ENCODE results near the gene MAP7.
"Not testable (repeated sequence)": the region's sequence is repeated elsewhere in the genome, so short reads cannot be mapped to it uniquely, and the experiment has no call there.

The MAP7 gene

GRCh38 chr6:136499370-136499769 lies 50.9 kb downstream of the MAP7 start:
- Histone ChIP-seq H3K36me3 (replicated peaks; ENCODE audit: insufficient read depth, low read length) (no peaks in the 10 kb centered on the region), H3K4me1 (ENCODE audit: low read length) (peaks cover 25% of the 10 kb centered on the region; the same call in 1 of the 2 replicates), H4K20me1 (ENCODE audit: insufficient read depth, low read length) (no peaks in the 10 kb centered on the region), H3K27ac (ENCODE audit: low read length) (no peak overlapping the region), H3K9me2 (replicated peaks; ENCODE audit: insufficient read depth, low read length) (no peaks in the 10 kb centered on the region), H3K9ac (ENCODE audit: low read length) (no peak overlapping the region), H3K4me2 (ENCODE audit: low read depth, low read length) (no peak overlapping the region), H3K79me2 (ENCODE audit: low read length) (no peaks in the 10 kb centered on the region; the same call in 1 of the 2 replicates), H3K4me3 (ENCODE audit: low read length) (no peak overlapping the region), H2AFZ (ENCODE audit: low read length) (no peak overlapping the region), H3K9me3 (replicated peaks; ENCODE audit: insufficient read depth, low read length) (no peaks in the 10 kb centered on the region), H3F3A (ENCODE audit: insufficient read depth, low read length) (no peaks in the 10 kb centered on the region), H3K27me3 (replicated peaks; ENCODE audit: insufficient read depth, low read length) (no peaks in the 10 kb centered on the region)
- DNase-seq = no peak
- TF ChIP-seq, protein P1, sequence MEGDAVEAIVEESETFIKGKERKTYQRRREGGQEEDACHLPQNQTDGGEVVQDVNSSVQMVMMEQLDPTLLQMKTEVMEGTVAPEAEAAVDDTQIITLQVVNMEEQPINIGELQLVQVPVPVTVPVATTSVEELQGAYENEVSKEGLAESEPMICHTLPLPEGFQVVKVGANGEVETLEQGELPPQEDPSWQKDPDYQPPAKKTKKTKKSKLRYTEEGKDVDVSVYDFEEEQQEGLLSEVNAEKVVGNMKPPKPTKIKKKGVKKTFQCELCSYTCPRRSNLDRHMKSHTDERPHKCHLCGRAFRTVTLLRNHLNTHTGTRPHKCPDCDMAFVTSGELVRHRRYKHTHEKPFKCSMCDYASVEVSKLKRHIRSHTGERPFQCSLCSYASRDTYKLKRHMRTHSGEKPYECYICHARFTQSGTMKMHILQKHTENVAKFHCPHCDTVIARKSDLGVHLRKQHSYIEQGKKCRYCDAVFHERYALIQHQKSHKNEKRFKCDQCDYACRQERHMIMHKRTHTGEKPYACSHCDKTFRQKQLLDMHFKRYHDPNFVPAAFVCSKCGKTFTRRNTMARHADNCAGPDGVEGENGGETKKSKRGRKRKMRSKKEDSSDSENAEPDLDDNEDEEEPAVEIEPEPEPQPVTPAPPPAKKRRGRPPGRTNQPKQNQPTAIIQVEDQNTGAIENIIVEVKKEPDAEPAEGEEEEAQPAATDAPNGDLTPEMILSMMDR (IDR thresholded peaks at IDR 0.05; ENCODE audit: low read length) = no peak
- TF ChIP-seq EZH2 (optimal IDR thresholded peaks at IDR 0.05; ENCODE audit: low read depth, low read length) (no peak), EZH2phosphoT487 (IDR thresholded peaks at IDR 0.05; ENCODE audit: low read length) (no peak)

DNA sequence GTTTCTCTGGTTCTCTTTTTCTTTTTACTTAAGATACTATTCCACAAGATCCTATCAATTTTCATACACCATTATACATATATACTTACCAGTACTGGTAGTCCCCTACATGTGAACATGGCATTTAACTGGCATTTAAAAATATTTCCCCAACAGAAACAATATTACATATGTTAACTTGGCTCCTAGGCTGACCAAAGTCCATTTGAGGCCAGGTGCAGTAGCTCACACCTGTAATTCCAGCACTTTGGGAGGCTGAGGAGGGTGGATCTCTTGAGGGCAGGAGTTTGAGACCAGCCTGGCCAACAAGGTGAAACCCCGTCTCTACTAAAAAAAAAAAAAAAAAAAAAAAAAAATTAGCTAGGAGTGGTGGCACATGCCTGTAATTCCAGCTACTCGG lies 53.8 kb downstream of the MAP7 start:
- not testable (repeated sequence) for H3K27ac ChIP-seq (ENCODE audit: low read length); H3K9me3 ChIP-seq (replicated peaks; ENCODE audit: insufficient read depth, low read length); H4K20me1 ChIP-seq (ENCODE audit: insufficient read depth, low read length); H3K79me2 ChIP-seq (ENCODE audit: low read length); H3K9ac ChIP-seq (ENCODE audit: low read length); H2AFZ ChIP-seq (ENCODE audit: low read length); H3K4me3 ChIP-seq (ENCODE audit: low read length); H3K36me3 ChIP-seq (replicated peaks; ENCODE audit: insufficient read depth, low read length); H3K4me2 ChIP-seq (ENCODE audit: low read depth, low read length); H3F3A ChIP-seq (ENCODE audit: insufficient read depth, low read length); H3K9me2 ChIP-seq (replicated peaks; ENCODE audit: insufficient read depth, low read length); DNase-seq; H3K27me3 ChIP-seq (replicated peaks; ENCODE audit: insufficient read depth, low read length)
- 0 out of 2 replicates have a peak, but pooled peaks cover 15% of the 10 kb centered on the region for H3K4me1 ChIP-seq (ENCODE audit: low read length)

GRCh38 chr6:136494710-136495109 lies 55.5 kb downstream of the MAP7 start:
- 0 out of 2 replicates have a peak, but pooled peaks cover 15% of the 10 kb centered on the region for H3K4me1 ChIP-seq (ENCODE audit: low read length)
- no peak overlapping the region for H3K4me2 ChIP-seq (ENCODE audit: low read depth, low read length)
- no peaks in the 10 kb centered on the region for H4K20me1 ChIP-seq (ENCODE audit: insufficient read depth, low read length)
- no peak overlapping the region for H3K9ac ChIP-seq (ENCODE audit: low read length)
- H3K9me2 ChIP-seq (replicated peaks; ENCODE audit: insufficient read depth, low read length) = no peaks in the 10 kb centered on the region
- H3K27me3 ChIP-seq (replicated peaks; ENCODE audit: insufficient read depth, low read length) = no peaks in the 10 kb centered on the region
- no peak overlapping the region for H3K4me3 ChIP-seq (ENCODE audit: low read length)
- H2AFZ ChIP-seq (ENCODE audit: low read length) = no peak overlapping the region
- H3F3A ChIP-seq (ENCODE audit: insufficient read depth, low read length) = no peaks in the 10 kb centered on the region
- H3K79me2 ChIP-seq (ENCODE audit: low read length) = no peaks in the 10 kb centered on the region
- H3K27ac ChIP-seq (ENCODE audit: low read length) = no peak overlapping the region
- no peaks in the 10 kb centered on the region for H3K36me3 ChIP-seq (replicated peaks; ENCODE audit: insufficient read depth, low read length)
- no peak for DNase-seq
- TF ChIP-seq EZH2phosphoT487 (IDR thresholded peaks at IDR 0.05; ENCODE audit: low read length) = no peak
- TF ChIP-seq, protein P1 (IDR thresholded peaks at IDR 0.05; ENCODE audit: low read length) = no peak
- TF ChIP-seq EZH2 (optimal IDR thresholded peaks at IDR 0.05; ENCODE audit: low read depth, low read length) = no peak
- no peaks in the 10 kb centered on the region for H3K9me3 ChIP-seq (replicated peaks; ENCODE audit: insufficient read depth, low read length)

- Histone ChIP-seq H3K9me2 (replicated peaks; ENCODE audit: insufficient read depth, low read length) (no peaks in the 10 kb centered on the region), H3F3A (ENCODE audit: insufficient read depth, low read length) (no peaks in the 10 kb centered on the region), H2AFZ (ENCODE audit: low read length) (no peak overlapping the region), H4K20me1 (ENCODE audit: insufficient read depth, low read length) (no peaks in the 10 kb centered on the region), H3K36me3 (replicated peaks; ENCODE audit: insufficient read depth, low read length) (no peaks in the 10 kb centered on the region), H3K27me3 (replicated peaks; ENCODE audit: insufficient read depth, low read length) (no peaks in the 10 kb centered on the region), H3K4me1 (ENCODE audit: low read length) (0 out of 2 replicates have a peak, but pooled peaks cover 9% of the 10 kb centered on the region), H3K4me2 (ENCODE audit: low read depth, low read length) (no peak overlapping the region), H3K4me3 (ENCODE audit: low read length) (no peak overlapping the region), H3K79me2 (ENCODE audit: low read length) (no peaks in the 10 kb centered on the region), H3K9ac (ENCODE audit: low read length) (no peak overlapping the region), H3K27ac (ENCODE audit: low read length) (no peak overlapping the region), H3K9me3 (replicated peaks; ENCODE audit: insufficient read depth, low read length) (no peaks in the 10 kb centered on the region)
- no peak for DNase-seq
- TF ChIP-seq, protein P1 (IDR thresholded peaks at IDR 0.05; ENCODE audit: low read length) = no peak
- TF ChIP-seq EZH2 (optimal IDR thresholded peaks at IDR 0.05; ENCODE audit: low read depth, low read length) (no peak), EZH2phosphoT487 (IDR thresholded peaks at IDR 0.05; ENCODE audit: low read length) (no peak)
Observed at GRCh38 chr6:136494059-136494458, 56.2 kb downstream of the MAP7 start.

Measured in MM.1S (cell line).